Stimulated activated CD4-positive, alpha-beta T cell treated with anti-CD3 and anti-CD28 coated beads, Interleukin-2, amount 100 ng/mL, for 24 hours (primary cell): ENCODE measurements around the gene OR56A4.
"Not testable (repeated sequence)": the region's sequence is repeated elsewhere in the genome, so short reads cannot be mapped to it uniquely, and the experiment has no call there.

Source experiments
- DNase-seq, 2 donors: peaks; one replicate each; pipeline ENCODE4 v3.0.0-alpha.2; 2020

Gene OR56A4

GRCh38 chr11:6006846-6007245 is at the start of gene OR56A4:
TSS of gene OR56A4 (minus strand) at chr11:6006946. CDS start at chr11:6002992, 3,954 bp downstream.
- no peak for DNase-seq

- no peak for DNase-seq
Observed at GRCh38 chr11:6055569-6055968, 48.8 kb upstream of the OR56A4 start.

- DNase-seq = no peak
Observed at GRCh38 chr11:6052374-6052773, 45.6 kb upstream of the OR56A4 start.

- no peak for DNase-seq
Observed at GRCh38 chr11:6040874-6041273, 34.1 kb upstream of the OR56A4 start.

DNA sequence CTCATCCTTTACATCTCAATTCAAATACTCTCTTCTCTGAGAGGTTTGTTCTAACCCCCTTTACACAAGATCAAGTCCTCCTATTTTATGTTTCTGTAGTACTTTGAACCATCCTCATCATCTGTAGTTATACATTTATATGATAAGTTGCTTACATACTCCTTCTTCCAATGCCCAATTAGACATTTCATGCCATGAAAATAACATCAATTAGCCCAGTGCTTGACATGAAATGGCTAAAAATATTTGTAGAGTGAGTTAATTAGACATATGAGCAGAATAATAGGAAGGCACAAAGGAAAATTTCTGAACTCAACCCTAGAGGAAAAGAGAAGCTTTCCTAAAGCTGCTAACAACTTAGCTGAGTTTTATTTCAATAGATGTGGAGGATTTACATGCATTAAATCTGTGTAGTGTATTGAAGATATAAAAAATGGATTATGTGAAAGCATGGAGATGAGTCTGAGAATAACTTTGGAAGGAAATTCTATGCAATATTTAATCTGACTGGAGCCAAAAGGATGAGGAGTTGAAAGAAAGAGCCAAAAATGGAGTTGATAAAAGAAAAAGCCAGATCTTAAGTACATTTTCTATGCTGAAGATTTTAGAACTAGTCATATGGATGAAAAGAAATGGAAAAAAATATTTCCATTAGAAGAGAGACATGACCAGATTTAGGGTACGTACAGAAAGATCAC is 24.1 kb upstream of the OR56A4 start, which contains the start of gene OR56A1:
Gene OR56A1, minus strand, starts transcription at position 51 of the 698 bp plus-strand sequence. CDS start 3,066 bp downstream, outside the sequence.
- DNase-seq = no peak

DNA sequence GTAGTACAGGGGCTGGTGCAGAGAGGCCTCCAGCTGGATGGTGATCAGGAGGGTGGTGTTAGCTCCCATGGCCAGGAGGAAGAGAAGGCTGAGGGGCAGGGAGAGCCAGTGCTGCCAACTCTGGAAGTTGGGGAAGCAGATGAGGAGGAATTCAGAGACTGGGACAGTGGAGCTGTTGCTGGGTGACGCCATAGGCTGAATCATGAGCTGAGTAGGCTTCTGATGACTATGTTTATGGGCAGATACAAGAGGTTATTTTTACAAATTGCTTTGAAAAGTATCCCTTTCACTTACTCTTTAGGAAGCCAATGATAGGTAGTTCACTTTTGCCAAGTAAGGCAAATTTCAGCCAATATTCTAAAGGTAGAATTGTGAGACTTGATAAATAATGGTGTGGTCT is 20.8 kb upstream of the OR56A4 start:
- DNase-seq = no peak

DNA sequence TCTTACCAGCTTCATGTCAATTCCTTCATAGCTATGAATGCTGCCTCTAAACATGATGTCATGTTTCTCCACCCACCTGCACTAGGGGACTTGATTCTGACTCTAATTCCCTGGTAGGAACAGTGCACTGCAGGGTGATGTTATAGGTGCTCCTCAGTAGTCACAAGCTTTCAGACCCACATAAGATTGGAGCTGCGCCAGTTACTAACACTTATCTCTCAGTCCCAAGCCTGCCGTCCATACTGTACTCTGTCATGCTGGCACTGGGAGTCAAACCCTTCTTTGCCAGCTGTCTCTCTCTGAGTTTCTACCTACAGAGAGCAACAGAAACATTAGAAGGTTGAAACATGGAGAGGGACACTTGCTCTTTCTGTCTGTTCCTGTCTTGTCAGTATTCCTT is 18.3 kb upstream of the OR56A4 start:
- no peak for DNase-seq

GRCh38 chr11:6022956-6023355 is 16.2 kb upstream of the OR56A4 start:
- DNase-seq = no peak

- DNase-seq = no peak
Observed at GRCh38 chr11:6013042-6013441, 6.3 kb upstream of the OR56A4 start.

- DNase-seq = no peak
Observed at GRCh38 chr11:6012035-6012668, 5.4 kb upstream of the OR56A4 start.

DNA sequence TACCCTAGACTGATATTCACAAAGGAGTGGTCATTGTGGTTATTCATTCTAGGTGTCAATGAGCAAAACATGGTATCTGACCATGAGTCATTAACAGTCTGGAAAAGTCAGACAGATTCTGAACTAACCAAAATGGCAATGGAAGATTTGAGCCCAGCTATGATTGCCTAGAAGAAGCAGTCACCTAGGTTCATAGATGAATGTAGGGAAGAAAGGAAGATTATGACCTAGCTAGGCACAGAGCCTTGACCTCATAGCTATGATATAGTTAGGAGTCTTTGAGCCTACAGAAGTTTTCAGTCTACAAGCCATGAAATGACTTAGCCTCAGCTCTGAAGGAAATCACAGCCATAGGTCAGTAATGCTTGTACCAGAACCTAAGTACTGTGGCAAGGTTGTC is 351 bp downstream of the OR56A4 start:
- DNase-seq = no peak

DNA sequence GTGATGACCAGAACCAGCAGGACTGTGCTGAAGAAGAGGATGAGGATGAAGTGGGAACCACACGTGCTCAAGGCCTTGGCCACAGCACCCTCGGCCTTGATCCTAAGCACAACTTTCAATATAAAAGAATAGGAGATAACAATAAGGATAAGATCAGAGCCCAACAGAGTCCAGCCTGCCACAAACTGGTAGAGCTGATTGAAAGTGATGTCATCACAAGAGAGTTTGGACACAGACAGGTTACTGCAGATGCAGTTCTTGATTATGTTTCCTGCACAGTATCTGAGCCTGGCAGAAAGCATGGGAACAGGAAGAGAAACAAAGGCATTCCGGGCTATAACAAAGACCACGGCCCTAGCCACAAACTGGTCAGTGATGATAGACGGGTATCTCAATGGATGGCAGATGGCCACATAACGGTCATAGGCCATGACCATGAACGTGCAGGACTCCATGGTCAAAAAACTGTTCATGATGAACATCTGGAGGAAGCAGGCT is 4.5 kb downstream of the OR56A4 start:
- DNase-seq = no peak

DNA sequence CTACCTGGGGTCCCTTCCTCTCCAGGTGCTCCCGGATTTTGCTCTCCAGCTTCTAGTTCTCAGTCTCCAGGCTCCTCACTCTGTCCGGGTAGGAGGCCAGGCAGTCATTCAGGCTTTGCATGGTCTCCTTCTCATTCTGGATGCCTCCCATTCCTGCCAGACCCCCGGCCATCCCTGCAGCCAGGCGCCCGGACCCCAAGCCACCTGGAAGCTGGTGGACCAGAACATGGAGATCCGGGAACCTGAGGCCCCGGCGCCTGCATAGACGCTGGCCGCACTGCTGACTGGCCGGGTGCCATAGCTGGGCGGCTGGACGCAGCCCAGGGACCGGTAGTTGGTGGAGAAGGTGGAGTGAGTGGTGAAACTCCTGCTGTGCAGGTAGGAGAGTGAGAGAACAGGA is 12.0 kb downstream of the OR56A4 start:
- DNase-seq = no peak

- no peak for DNase-seq
Observed at GRCh38 chr11:5992604-5993251, 14.0 kb downstream of the OR56A4 start.

GRCh38 chr11:5992150-5992549 is 14.6 kb downstream of the OR56A4 start:
- no peak for DNase-seq

GRCh38 chr11:5989203-5989602 is 17.5 kb downstream of the OR56A4 start:
- no peak for DNase-seq

DNA sequence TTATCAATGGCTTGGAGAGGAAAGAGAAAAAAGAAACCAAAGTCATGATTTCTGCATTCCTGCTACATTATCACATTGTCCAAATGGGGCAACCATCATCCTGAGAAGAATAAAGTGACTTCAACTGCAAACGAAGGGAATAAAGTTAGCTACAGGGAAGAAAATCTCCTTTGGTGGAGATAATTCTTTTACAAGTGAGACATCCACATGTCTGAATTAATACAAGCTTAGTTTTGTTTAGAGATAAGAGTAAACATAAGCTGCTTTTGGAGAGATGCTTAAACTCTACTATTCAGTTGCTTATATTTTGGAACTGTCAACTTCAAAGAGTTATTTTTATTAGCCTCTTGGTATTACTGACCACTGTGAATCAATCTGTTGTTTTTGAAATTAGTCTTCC is 19.9 kb downstream of the OR56A4 start, which contains the start of gene OR52L1:
Gene OR52L1, minus strand, starts transcription at position 101 of the 400 bp plus-strand sequence. Its CDS starts 55 bp downstream, at position 46.
- DNase-seq = no peak

DNA sequence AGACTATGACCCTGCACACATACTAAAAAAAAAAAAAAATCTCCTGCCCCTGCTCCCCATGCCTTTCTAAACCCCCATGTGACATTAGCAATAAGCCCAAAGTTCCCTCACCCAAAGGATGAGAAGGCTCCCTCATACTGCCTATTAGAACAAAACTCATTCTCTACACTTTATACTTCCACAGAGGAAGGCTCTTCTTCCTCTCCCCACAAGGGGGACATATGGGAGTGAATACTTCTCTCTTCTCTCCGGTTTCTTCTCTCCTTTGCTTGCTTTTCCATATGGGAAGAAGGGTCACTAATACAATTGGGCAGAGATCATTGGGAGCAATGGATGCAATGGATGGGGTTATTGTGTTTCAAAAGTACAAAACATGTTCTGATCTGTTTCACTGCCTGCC is 23.3 kb downstream of the OR56A4 start:
- DNase-seq = no peak

DNA sequence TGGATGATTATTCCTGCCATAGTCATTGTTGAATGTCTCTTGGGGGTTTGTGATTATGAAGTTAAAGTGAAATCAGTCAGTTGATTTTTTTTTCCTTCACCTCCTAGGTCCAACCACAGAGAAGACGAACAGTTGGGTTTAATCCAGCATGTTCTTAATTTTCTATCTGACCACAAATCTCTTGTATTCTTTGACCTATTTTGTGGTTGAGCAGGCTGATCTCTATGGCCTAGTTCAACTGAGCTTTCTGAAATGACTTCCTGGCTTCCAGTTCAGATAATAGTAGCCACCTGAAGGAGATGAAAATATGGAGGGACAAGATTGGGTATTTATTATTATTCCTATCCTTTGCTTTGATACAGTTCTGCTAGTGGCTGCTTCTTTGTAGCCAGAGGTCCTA is 33.2 kb downstream of the OR56A4 start:
- DNase-seq = no peak

DNA sequence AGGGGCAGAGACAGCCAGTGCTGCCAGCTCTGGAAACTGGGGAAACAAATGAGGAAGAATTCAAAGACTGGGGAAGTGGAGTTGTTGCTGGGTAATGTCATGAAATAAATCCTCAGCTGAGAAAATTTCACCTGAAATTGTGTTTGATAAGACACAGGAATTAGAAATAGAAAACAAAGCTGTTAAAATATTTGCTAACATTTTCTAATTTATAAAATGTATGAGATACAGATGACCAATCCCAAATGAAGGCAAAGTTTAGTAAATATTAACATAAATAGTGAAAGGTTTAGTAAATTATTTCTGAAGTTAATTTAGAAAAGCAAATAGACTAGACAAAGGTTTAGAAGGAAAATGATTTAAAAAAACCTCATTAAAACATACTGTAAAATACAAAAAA is 38.4 kb downstream of the OR56A4 start, which contains the start of gene OR56A5:
Gene OR56A5, minus strand, starts transcription at position 101 of the 400 bp plus-strand sequence. Its CDS starts 0 bp downstream, at position 101.
- no peak for DNase-seq

DNA sequence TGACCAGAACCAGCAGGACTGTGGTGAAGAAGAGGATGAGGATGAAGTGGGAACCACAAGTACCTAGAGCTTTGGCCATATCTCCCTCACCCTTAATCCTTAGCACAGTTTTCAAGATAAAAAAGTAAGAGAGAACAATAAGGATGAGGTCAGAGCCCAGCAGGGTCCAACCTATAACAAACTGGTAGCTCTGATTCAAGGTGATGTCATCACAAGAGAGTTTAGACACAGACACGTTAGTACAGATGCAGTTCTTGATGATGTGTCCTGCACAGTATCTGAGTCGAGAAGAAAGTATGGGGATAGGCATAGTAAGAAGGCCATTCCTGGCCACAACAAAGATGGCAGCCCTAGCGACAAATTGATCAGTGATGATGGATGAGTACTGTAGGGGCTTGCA is 39.0 kb downstream of the OR56A4 start:
- no peak for DNase-seq

DNA sequence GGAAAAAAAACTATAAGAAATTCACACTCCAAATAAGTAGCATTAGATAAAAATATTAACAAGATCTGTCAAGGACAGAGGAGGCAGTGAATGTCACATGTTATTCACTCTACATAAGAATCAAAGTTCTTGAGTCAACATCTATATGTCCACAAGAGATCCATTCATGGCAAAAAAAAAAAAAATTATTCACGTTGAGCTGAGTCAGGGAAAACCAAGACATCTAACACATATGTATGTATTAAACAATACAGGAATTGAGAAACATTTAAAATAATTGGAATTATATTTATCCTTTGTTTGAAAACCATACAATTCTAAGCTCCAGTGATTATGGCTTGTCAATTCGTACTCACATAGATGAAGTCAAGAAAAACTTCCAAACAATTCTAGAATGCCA is 39.8 kb downstream of the OR56A4 start:
- DNase-seq = no peak

GRCh38 chr11:5960704-5961320 is 45.9 kb downstream of the OR56A4 start:
- DNase-seq = not testable (repeated sequence)
